Ishikawa (cell line): ENCODE results near the gene GPC6.

Experiments used
- EGR1 ChIP-seq: IDR thresholded peaks from 2 replicates; pipeline ENCODE4 v1.6.1; 2012
- EP300 ChIP-seq: IDR thresholded peaks from 2 replicates; pipeline ENCODE4 v1.6.1; 2012; ENCODE audit warnings: borderline replicate concordance
- FOXM1 ChIP-seq: IDR thresholded peaks from 2 replicates; pipeline ENCODE4 v1.6.1; 2012; ENCODE audit warnings: low read depth, borderline replicate concordance
- NFIC ChIP-seq: IDR thresholded peaks from 2 replicates; pipeline ENCODE4 v1.6.1; 2012
- REST ChIP-seq: IDR thresholded peaks from 2 replicates; pipeline ENCODE4 v1.6.1; 2012; ENCODE audit warnings: low read depth, mild to moderate bottlenecking
- TAF1 ChIP-seq: IDR thresholded peaks from 2 replicates; pipeline ENCODE4 v1.6.1; 2012; ENCODE audit warnings: low read depth, mild to moderate bottlenecking
- TCF12 ChIP-seq: IDR thresholded peaks from 2 replicates; pipeline ENCODE4 v1.6.1; 2012; ENCODE audit warnings: low read depth
- TEAD4 ChIP-seq: IDR thresholded peaks from 2 replicates; pipeline ENCODE4 v1.6.1; 2012
- TF ChIP-seq, protein P1 (sequence below): IDR thresholded peaks from 2 replicates; pipeline ENCODE4 v1.6.1; 2012
- TF ChIP-seq, protein P2 (sequence below): IDR thresholded peaks from 2 replicates; pipeline ENCODE4 v1.6.1; 2012

- TF ChIP-seq EGR1 (no peak), NFIC (no peak), EP300 (no peak), TCF12 (no peak), REST (no peak), TAF1 (no peak), FOXM1 (no peak), TEAD4 (no peak)
- TF ChIP-seq, protein P1, sequence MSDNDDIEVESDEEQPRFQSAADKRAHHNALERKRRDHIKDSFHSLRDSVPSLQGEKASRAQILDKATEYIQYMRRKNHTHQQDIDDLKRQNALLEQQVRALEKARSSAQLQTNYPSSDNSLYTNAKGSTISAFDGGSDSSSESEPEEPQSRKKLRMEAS: no peak
- TF ChIP-seq, protein P2, sequence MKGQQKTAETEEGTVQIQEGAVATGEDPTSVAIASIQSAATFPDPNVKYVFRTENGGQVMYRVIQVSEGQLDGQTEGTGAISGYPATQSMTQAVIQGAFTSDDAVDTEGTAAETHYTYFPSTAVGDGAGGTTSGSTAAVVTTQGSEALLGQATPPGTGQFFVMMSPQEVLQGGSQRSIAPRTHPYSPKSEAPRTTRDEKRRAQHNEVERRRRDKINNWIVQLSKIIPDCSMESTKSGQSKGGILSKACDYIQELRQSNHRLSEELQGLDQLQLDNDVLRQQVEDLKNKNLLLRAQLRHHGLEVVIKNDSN: no peak
These were observed 624.6 kb downstream of the GPC6 start for GRCh38 chr13:93851236-93851635.
